Measurements from ENCODE around the gene CCDC92B.
A peak's percentile ranks its signal among the peaks of the same experiment; 100 is the strongest.

The CCDC92B gene

DNA sequence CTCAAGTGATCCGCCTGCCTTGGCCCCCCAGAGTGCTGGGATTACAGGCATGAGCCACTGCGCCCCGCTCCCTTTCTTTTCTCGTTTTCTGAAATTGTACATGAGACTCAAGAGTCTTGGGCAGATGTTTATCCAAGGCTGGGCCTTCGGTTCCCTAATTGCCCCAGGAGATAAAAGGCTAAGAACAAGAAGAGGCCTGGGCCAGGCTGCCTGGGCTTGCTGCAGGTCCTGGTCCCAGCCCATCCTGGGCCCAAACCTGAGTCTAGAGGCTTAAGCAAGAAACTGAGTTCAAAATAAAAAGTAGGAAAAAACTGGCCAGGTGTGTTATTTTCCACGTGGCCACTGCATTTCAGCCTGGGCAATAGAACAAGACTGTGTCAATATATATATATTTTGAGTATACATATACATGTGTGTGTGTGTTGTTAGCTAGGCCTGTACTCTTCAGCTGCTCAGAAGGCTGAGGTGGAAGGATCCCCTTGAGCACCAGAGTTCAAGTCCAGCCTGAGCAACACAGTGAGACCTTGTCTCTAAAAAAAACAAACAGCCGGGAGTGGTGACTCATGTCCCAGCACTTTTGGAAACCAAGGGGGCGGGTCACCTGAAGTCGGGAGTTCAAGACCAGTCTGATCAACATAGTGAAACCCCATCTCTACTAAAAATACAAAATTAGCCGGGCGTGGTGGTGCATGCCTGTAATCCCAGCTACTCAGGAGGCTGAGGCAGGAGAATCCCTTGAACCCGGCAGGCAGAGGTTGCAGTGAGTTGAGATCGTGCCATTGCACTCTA, 31.1 kb downstream of the CCDC92B start:
- no peak for DNase-seq

DNA sequence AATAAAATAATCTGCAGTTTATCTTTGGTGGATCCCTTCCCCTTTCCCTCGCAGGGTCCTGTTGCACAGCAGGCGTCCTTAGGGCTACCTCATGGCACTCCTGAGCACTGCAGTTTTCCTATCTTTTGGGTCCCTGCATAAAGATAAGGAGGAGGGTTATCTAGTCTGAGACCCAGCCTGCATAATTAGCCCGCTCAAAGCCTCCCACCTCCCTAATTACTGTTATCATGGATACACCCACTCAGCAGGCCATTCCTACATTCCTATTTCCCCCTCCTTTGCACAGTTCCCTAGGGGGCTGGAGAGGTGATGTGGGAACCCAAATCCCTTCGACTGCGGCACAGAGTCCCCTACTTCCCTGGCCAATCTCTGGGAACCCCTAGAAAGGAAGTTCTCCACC, 32.8 kb downstream of the CCDC92B start:
- no peak for DNase-seq

DNA sequence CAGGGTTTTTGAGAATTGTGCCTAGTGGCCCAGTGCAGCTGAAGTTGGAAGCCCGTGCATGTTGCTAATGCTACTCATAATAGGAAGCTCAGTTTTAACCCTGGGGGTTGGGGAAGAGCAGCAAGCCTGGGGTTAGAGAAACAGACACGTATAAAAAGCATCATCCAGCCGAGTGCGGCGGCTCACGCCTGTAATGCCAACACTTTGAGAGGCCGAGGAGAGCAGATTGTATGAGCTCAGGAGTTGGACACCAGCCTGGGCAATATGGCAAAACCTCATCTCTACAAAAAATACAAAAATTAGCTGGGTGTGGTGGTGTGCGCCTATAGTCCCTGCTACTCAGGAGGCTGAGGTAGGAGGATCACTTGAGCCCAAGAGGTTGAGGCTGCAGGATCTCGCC, 35.6 kb downstream of the CCDC92B start:
- DNase-seq = no peak

DNA sequence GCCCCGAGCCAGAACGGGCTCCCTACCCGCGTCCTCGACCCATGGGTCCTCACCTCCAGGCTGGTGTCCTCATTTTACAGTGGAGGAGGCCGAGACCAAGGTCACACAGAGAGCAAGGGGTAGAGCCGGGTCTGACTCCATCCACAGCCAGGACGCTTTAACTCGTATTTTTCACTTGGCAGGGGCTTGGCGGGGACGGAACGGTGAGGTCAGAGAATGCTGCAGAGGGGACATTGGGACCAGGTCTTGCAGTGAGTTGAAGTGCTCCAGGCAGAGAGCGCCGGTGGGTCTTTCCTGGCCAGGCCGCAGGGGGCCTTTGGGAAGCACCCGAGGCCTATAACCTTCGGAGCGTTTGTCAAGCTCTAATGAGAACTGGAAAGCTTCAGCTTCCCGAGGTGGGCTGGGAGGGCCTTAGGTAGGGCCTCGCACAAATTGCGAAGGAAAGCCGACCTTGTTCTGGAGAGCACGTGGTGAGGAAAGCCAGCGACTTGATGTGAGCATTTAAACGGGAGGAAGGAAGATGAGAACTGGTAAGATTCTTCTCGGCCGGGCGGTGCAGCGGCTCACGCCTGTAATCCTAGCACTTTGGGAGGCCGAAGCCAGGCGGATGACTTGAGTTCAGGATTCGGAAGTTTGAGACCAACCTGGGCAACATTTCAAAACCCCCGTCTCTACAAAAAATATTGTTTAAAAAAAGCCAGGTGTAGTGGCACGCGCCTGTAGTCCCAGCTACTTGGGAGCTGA, 37.0 kb downstream of the CCDC92B start:
- DNase-seq = no peak

DNA sequence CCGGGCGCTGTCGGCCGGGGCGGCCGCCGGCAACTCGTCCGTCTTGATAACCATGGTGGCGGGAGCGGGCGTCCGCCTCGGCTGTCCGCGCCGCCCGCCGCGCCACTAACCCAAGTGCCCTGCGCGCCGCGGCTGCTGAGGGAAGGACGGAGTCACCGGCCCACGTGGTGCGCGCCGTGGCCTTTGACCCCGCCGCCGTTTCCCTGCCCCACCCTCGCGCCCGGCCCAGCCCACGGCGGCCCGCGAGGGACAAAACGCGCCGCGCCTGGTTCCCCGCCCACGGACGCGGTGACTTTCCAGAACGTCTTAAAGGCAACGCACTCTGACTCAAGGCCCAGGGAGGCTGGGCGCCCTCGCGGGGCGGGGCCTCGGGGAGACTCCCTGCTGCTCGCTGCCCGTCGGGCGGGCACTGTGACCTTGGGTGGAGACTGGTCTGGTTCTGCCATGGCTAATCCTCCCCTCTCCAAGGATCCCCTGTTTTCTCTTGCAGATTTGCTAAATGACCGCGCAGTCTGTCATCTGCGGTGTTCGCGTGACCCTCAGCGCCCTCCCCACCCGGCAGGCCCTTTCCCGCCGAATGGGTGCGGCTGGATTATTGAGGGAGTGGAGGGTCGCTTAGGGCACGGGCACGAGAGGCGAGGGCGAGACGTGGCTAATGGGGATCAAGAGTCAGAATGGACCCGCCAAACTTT, 37.7 kb downstream of the CCDC92B start, which contains the start of gene CLUH:
Gene CLUH (minus strand): TSS at position 157 of the 692 bp plus-strand sequence. CDS start 103 bp downstream, at position 54.
- peak; percentile 98 to 99 for DNase-seq

DNA sequence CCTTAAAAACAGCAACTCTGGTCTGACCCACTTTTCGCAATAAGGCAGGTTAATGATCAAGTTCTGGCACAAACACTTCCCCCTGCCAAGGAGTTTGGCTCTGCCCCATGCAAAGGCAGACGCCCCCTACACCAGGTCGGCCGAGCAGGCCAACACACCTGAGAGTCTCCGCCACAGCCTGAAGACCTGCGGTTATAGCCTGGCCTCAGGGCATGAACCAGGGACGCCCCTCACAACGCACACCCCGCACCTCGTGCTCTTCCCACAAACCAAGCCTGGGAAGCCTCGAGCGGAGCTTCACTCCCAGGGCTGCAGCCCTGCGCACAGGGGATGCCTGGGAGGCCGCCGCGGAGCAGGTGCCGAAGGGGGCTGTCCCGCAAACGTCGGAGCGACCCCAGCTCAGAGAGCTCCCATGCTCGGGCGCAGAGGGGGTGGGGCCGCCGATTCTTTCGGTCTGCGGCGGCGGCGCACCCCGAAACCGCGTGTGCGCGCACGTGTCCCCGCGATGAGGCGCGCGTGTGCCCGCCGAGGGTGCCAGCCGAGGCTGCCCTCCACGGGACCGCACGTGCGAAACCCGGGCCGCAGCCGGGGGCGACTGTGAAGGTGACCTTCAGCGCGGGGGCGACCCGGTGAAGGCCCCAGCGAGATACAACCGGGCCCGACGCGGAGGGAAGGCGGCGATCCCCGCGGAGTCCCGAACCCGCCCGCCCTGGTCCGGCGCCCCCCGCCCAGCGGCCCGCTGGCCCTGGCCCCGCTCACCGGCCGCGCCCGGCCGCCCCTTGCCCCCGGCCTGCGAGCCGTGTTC, 38.4 kb downstream of the CCDC92B start:
- peak; percentile 49 to 64 for DNase-seq

DNA sequence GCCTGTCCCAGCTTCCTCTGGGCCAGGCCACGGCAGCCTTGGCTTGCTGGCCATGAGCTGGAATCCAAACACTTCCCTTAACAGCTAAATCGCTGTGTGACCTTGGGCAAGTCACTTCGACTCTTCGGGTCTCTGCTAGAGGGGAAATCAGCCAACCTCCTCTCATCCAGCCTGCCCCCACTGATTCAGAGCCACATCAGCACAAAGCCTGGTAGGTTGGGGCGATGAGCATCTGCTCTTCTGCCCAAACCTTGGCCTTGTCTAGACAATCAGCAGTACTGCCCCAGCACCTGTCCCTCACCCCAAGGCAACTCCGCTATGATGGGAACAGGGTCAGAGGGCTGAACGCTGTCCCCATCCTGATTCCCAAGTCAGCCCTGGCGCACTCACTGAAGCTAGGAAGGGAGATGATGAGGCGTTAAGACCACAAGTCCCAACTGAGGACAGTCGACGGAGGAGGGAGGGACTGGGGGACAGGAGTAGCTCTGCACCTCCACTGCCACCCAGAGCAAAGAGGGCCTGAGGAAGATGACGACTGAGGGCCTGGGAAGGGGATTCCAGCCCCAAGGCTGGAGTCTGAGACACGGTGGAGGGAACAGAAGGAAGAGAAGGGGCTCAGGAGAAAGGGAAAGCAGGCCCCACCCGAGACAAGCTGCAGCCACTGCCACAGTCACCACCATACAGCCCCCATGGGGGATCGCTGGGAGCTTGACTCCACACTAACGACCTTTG, 39.2 kb downstream of the CCDC92B start:
- DNase-seq = no peak

DNA sequence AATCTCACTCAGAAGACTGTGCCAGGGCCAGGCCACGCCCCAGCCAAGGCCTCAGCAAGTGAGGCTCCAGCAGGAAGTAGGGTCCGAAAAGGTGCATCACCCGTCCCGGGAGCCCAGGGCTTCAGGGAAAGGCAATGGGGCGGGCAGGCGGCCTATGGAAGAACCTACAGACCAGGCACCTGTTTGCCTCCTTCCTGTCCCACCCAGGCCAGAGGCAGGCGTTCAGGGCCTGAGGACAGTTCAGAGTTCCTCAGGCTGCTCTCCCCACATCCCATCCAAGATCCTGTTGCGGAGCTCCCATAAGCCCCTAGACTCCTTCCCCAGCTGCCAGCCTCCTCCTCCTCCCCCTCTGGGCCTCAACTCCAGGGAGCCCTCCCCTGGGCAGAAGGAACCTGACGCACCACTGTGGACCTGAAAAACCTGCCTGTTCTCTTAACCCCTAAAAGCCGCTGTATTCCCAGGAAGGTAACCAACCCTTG, 40.2 kb downstream of the CCDC92B start:
- no peak for DNase-seq

DNA sequence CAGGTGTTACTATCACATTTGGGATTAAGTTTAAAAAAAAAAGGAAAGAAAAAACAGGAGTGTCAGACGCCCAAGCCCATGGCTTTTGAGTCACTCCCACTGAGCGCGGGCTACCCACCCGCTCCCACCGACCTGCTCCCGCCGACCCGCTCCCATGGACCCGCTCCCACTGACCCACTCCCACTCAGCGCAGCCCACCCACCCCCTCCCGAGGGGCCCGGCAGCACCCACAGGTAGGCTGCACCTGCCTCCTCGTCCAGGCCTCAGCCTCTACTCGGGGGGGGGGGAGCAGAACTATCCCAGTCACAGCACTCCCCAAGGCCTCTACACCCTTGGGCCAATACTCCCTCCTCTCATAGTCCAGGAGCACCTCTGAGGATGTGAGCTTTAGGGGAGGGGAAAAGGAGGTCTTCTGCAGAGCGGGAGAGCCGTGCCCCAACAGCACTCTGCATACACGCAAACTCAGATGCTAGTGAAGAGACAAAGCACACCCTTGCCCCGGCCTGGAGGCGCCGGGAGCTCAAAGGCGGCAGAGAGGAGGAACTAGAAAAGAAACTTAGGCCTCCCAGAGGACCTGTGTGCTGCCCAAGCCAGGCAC, 40.8 kb downstream of the CCDC92B start:
- DNase-seq = no peak

DNA sequence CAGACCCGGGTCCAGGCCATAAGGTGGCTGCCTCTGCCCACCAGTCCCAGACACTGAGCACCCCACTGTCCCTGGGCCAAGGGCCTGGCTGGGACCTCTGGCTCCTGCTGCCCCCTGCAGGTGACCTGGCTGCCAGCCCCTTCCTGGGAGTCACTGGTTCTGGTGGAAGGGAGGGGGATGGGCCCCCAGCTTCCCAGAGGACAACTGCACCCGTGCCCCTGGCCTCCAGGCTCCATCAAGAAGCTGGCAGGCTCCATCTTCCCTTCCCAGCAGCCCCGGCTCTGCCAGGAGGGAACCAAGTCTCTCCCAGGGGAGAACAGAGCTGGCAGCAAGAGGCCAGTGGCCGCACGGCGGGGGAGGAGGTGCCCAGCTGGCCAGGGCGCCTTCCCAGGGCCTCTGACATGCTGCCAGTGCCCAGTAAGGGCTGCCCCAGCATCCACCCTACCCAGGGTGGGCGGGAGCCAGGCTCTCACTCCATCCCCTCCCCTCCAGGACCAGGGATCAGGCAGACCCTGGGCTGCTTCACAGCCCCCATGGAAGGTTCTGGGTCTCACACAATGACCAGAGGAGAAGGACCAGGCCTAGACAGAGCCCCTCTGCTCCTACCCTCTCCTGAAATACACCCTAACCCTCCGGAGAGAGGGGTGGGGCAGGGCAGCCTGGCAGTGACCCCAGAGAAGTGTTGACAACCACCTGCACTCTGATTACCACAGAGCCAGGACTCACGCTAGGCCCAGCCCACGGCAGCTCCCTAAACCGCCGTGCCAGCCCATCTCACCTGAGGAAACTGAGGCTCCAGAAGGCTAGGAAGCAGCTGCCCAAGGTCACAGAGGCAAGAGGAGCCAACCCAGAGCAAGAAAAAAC, 41.5 kb downstream of the CCDC92B start:
- DNase-seq = no peak

DNA sequence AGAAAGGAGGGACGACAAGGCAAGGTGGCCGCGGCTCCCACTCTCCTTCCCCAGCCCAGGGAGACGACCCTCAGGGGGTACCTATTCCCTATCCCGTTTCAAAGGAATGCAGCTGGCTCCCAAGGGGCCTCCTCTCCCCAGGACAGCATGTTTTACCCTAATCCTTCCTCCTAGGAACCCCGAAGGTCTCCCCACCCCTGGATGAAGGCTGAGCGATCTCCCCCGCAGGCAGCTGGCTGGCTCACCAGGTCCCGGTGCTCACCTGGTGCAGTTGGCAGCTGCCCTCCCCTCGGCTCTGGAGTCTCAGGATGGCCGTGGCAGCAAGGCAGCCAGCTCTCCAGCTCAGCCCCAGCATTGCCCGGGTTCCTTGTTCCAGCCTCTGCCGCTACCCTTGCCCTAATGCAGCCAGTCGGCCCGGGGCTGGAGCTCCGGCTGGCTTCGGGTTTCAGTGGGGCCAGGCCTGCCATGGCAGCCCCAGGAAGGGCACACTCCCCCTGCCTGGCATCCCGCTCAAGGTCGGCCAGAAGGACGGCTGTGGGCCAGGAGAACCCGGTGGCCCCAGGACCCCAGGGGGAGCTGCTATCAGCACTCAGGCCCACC, 42.4 kb downstream of the CCDC92B start:
- no peak for DNase-seq

DNA sequence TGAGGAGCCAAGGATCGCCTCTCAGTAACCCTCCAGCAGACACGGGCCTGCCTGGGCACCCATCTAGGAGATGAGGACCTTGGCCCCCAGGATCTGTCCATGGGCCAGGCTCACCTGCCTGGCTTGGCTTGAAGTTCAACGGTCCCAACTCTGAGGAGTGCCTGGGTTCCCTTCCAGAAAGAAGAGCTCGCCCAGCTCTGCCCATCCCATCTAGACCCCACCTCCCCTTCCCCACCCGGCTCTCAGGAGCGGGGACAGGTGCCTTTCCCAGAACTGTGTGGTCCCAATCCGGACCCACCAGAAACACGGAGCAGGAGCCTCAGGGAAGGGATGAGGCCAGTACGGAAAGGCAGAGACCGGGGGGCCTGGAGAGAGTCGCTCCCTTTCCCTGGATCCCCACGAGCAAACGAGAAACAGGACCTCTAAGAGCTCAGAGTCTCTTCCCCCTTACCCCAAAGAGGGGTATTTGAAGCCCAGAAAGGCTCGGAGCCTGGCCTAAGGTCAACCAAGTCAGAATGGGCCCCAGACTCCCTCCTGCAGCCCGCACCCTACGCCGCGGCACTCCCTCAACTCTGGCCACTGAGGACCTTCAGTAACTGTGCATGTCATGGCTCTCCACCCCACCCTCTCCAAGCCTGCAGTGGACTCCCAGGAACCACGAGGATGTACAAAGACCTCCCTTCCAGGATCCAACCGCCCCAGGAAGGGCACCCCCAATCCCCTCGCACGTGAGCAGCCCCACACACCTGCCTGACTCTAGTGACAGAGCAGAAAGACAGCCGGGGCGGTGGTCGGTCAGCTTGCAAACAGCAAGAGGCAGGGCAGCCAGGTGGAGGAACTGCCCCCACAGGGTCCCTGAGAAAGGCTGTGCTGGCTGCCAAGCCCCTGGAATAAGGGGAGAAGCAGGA, 43.3 kb downstream of the CCDC92B start:
- DNase-seq = no peak

DNA sequence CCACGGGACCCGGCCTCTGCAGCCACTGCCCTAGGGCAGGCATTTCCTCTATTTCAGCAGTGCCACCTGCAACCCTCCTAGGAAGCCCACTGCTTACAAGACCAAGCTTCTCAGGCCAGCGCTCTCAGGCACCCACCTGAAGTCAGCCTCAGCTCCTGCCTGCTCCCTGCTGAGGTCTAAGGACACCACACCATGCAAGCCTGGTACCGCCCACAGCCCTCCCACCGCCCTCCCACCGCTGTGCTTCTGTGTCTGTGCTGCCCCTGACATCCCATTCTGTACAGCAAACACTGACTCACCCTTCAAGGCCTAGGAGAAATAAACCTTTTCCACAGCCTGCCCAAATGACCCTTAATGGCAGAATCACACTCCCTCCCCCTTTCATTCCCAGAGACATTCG, 44.2 kb downstream of the CCDC92B start:
- no peak for DNase-seq

DNA sequence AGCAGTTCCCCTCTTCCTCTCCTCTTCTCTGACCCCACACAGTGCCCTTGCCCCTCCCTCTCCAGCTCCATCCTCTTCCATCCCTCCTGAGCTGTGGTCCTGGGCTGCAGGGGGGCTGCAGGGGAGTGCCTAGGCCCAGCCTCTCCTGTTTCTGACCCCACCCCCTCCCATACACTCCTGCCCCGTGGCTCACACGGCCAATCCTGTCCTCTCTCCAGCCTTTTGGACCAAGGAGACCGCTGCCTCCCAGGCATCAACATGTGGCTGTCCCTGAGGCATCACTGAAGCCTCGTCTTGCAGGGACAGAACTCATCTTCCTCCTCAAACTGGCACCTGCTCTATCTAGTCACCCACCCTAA, 44.6 kb downstream of the CCDC92B start:
- no peak for DNase-seq

DNA sequence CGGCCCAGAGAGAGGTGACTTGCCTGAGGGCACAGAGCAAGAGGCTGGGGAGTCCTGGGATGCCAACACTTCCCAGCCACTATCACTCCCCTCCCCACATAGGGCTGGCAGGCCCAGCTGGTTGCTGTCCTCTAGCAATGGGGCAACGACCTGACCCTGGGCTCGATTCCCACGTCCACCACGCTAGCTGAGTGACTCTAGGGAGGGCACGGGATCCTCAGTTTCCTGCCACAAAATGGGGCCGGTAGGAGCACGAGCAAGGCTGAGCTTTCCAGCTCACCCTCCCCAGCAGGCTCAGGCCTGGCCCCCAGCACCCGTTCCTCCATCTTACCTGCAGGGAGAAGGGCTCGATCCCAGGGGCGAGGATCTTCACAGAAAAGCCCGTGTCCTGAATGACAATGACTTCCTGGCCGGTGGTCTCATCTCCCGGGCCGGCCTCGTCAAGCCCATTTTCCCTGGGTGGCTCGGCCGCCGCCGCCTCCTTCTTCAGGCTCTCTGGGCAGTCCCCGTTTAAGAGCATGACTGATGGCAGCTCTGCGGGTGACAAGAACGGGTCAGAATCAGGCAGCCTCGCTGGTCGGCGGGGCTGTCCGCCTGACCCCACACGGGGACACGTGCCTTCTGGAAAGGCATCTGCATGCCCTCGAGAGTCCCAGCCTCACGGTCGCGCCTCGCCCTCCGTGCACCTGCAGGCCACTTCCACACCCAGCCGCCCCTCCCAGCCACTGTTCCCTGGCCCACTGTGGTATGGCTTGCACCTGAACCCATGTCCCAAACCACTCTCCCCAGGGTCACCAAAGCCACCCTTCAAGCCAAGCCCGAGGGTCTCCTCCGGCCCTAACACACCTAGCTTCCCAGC, 45.2 kb downstream of the CCDC92B start:
- DNase-seq = no peak

DNA sequence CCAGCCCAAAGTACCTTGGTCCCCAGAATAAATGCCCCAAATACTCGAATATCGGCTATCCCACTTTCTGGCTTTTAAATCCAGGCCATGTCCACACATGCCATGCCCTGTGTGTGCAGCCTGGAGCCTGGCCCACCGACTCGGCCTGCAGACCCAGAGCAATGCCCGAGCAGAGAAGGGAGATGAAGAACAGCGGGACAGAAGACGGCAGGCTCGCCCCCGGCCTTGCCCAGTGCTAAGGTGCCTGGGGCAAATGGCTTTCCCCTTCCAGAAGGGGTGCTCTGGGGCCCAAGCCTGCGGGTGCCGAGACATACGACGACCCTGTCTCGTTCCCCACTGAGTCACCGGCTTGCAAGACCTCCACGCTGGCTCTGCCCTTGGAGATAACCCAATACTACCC, 45.8 kb downstream of the CCDC92B start:
- DNase-seq = no peak

DNA sequence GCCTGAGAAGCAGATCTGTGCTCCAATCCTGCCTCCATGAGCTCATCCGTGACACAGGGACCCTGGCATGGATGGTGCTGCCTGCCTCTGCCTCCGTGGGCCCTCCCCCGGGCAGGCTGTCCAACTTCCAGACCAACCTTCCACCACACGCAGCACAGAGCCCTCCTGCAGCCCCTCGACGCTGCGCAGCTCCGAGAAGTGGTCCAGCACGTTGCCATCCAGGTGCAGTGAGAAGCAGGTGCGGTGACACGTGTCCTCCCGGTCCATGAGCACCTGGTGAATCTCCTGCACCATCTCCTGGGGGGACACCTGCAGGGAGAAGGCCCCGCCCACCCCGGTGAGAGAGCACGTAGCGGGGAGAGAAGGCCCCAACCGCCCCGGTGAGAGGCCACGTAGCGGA, 46.3 kb downstream of the CCDC92B start:
- DNase-seq = no peak
